H1 (cell line): ENCODE measurements around the gene OSBPL2. TPM values are rescaled to one million over a fixed set of nuclear protein-coding genes. Genes with fewer than 3 reads are reported as not detected.

ENCODE experiments used
- CTCF ChIA-PET: fragments of 300-600 bp; sonication (Branson Sonifier 250); formaldehyde crosslinking; loops from one replicate; lab custom pipeline; 2021; ENCODE audit not compliant: partially characterized antibody; lab: Charles Lee
- POLR2A ChIA-PET: fragments of 300-600 bp; sonication (Branson Sonifier 250); formaldehyde crosslinking; loops from one replicate; lab custom pipeline; 2021; ENCODE audit warnings: inconsistent platforms; ENCODE audit not compliant: partially characterized antibody; lab: Charles Lee
- DNase-seq, 2 experiments: peaks; one replicate each; pipeline versions ENCODE4 v3.0.0 to v3.0.0-alpha.2; 2010 to 2022; ENCODE audit warnings: low spot score in 2 of 2, low read depth in 1 of 2, mixed read lengths in 1 of 2
- FAIRE-seq: peaks from 2 replicates; lab custom pipeline; 2011; peaks lifted over from hg19 to GRCh38; lab: Jason Lieb, UNC
- H2AFZ ChIP-seq: 2 replicates; pipeline ENCODE4 v1.8.1; 2012; ENCODE audit warnings: low read length, inconsistent platforms
- H2AK5ac ChIP-seq: 2 replicates; pipeline ENCODE4 v1.6.1; 2013; ENCODE audit warnings: low read depth, low read length
- H2BK120ac ChIP-seq: replicated peaks from 2 replicates; pipeline ENCODE3; 2013; ENCODE audit warnings: low read depth, low read length, inconsistent platforms
- H2BK12ac ChIP-seq: 2 replicates; pipeline ENCODE4 v1.6.1; 2013; ENCODE audit warnings: low read depth, low read length
- H2BK15ac ChIP-seq: 2 replicates; pipeline ENCODE4 v1.6.1; 2013; ENCODE audit warnings: low read length
- H2BK20ac ChIP-seq: 2 replicates; pipeline ENCODE4 v1.6.1; 2013; ENCODE audit warnings: low read length
- H2BK5ac ChIP-seq: 2 replicates; pipeline ENCODE4 v1.6.1; 2013; ENCODE audit warnings: low read depth, low read length
- H3K14ac ChIP-seq: 2 replicates; pipeline ENCODE4 v1.6.1; 2013; ENCODE audit warnings: inconsistent platforms; ENCODE audit not compliant: insufficient read length
- H3K18ac ChIP-seq: 2 replicates; pipeline ENCODE4 v1.6.1; 2013; ENCODE audit warnings: low read length; ENCODE audit errors: extremely low read depth
- H3K23ac ChIP-seq: 2 replicates; pipeline ENCODE4 v1.6.1; 2013; ENCODE audit warnings: inconsistent platforms; ENCODE audit not compliant: insufficient read length
- H3K23me2 ChIP-seq: 2 replicates; pipeline ENCODE4 v1.6.1; 2013; ENCODE audit warnings: low read depth, low read length
- H3K27ac ChIP-seq: 2 replicates; pipeline ENCODE4 v1.6.1; 2011; ENCODE audit warnings: low read depth, low read length, inconsistent platforms
- H3K27me3 ChIP-seq, 4 experiments: replicated peaks in 1 of 4; 1 replicate in 1 of 4; 2 replicates in 3 of 4; pipeline versions ENCODE4 v1.6.1 to v1.8.1; 2011 to 2013; ENCODE audit warnings: low read length in 3 of 4, mild to moderate bottlenecking in 3 of 4, inconsistent platforms in 2 of 4, mixed read lengths in 2 of 4, moderate library complexity in 1 of 4; ENCODE audit not compliant: control insufficient read depth in 3 of 4, insufficient read depth in 3 of 4; ENCODE audit errors: extremely low read depth in 1 of 4
- H3K36me3 ChIP-seq, 4 experiments: 2 replicates each; pipeline versions ENCODE4 v1.6.1 to v1.8.1; 2011 to 2013; ENCODE audit warnings: mild to moderate bottlenecking in 4 of 4, low read length in 3 of 4, moderate library complexity in 2 of 4, control low read depth in 1 of 4, inconsistent platforms in 1 of 4; ENCODE audit not compliant: insufficient read depth in 4 of 4, control insufficient read depth in 2 of 4
- H3K4ac ChIP-seq: replicated peaks from 2 replicates; pipeline ENCODE3; 2013; ENCODE audit warnings: low read length, low read depth, mixed read lengths, inconsistent platforms; ENCODE audit not compliant: insufficient read length
- H3K4me1 ChIP-seq, 4 experiments: replicated peaks in 1 of 4; 1 replicate in 1 of 4; 2 replicates in 3 of 4; pipeline versions ENCODE4 v1.6.1 to v1.8.1; 2011 to 2013; ENCODE audit warnings: low read length in 3 of 4, inconsistent platforms in 2 of 4, mixed read lengths in 1 of 4; ENCODE audit not compliant: insufficient read depth in 4 of 4, control insufficient read depth in 3 of 4
- H3K4me2 ChIP-seq, 2 experiments: 2 replicates each; pipeline versions ENCODE4 v1.6.1 to v1.8.1; 2011 to 2013; ENCODE audit warnings: low read depth in 2 of 2, low read length in 2 of 2, control low read depth in 1 of 2, inconsistent platforms in 1 of 2, mild to moderate bottlenecking in 1 of 2; ENCODE audit not compliant: insufficient read depth in 1 of 2
- H3K4me3 ChIP-seq, 4 experiments: fragments of 200-600, 300-600 bp in 1 of 4; sonication (generic), shearing (Covaris generic), sonication (Bioruptor Twin) in 1 of 4; 2 replicates each; pipeline versions ENCODE4 v1.5.1 to v1.8.1; 2011 to 2016; ENCODE audit warnings: low read length in 4 of 4, low read depth in 3 of 4, control low read depth in 2 of 4, inconsistent platforms in 2 of 4, mild to moderate bottlenecking in 2 of 4, mixed read lengths in 1 of 4, moderate library complexity in 1 of 4; ENCODE audit not compliant: insufficient read depth in 2 of 4; ENCODE audit errors: extremely low read depth in 1 of 4
- H3K56ac ChIP-seq: replicated peaks from 2 replicates; pipeline ENCODE3; 2013; ENCODE audit warnings: low read depth, mild to moderate bottlenecking, mixed read lengths, low read length, inconsistent platforms; ENCODE audit not compliant: insufficient read length
- H3K79me1 ChIP-seq: 2 replicates; pipeline ENCODE4 v1.6.1; 2013; ENCODE audit warnings: low read depth, low read length, control low read depth
- H3K79me2 ChIP-seq, 2 experiments: 2 replicates each; pipeline versions ENCODE4 v1.6.1 to v1.8.1; 2012 to 2013; ENCODE audit warnings: low read length in 2 of 2, mild to moderate bottlenecking in 2 of 2, inconsistent platforms in 1 of 2; ENCODE audit not compliant: insufficient read depth in 2 of 2, control insufficient read depth in 1 of 2
- H3K9ac ChIP-seq, 4 experiments: replicated peaks in 1 of 4; 1 replicate in 1 of 4; 2 replicates in 3 of 4; pipeline versions ENCODE4 v1.6.1 to v1.8.1; 2011 to 2013; ENCODE audit warnings: low read depth in 3 of 4, low read length in 3 of 4, control low read depth in 2 of 4, mild to moderate bottlenecking in 2 of 4, moderate library complexity in 2 of 4, inconsistent platforms in 1 of 4; ENCODE audit errors: extremely low read depth in 1 of 4
- H3K9me3 ChIP-seq, 2 experiments: 2 replicates each; pipeline versions ENCODE4 v1.6.1 to v1.8.1; 2012 to 2013; ENCODE audit warnings: mild to moderate bottlenecking in 2 of 2, moderate library complexity in 2 of 2, control low read depth in 1 of 2, inconsistent platforms in 1 of 2, low read depth in 1 of 2, low read length in 1 of 2, mixed read lengths in 1 of 2; ENCODE audit not compliant: insufficient read depth in 2 of 2
- H4K20me1 ChIP-seq, 2 experiments: replicated peaks in 1 of 2; 2 replicates each; pipeline versions ENCODE3 to v1.8.1; 2011 to 2013; ENCODE audit warnings: inconsistent platforms in 2 of 2, low read length in 2 of 2, mild to moderate bottlenecking in 1 of 2; ENCODE audit not compliant: insufficient read depth in 2 of 2, control insufficient read depth in 1 of 2
- H4K5ac ChIP-seq: 2 replicates; pipeline ENCODE4 v1.6.1; 2013; ENCODE audit warnings: low read length, low read depth, mixed read lengths, inconsistent platforms; ENCODE audit not compliant: insufficient read length
- H4K8ac ChIP-seq: 2 replicates; pipeline ENCODE4 v1.8.0; 2013; ENCODE audit warnings: mild to moderate bottlenecking, moderate library complexity, low read length, inconsistent platforms; ENCODE audit not compliant: insufficient read depth; ENCODE audit errors: extremely low read depth
- H4K91ac ChIP-seq: replicated peaks from 2 replicates; pipeline ENCODE3; 2013; ENCODE audit warnings: low read length, mixed read lengths, inconsistent platforms; ENCODE audit not compliant: insufficient read length
- CHD2 ChIP-seq: IDR thresholded peaks from 2 replicates; pipeline ENCODE4 v1.6.1; 2012; ENCODE audit warnings: low read length, improper control_type of control experiment
- EGR1 ChIP-seq: IDR thresholded peaks from 2 replicates; pipeline ENCODE4 v1.6.1; 2011; ENCODE audit warnings: low read depth, low read length, borderline replicate concordance
- JUN ChIP-seq: IDR thresholded peaks from 2 replicates; pipeline ENCODE4 v1.6.1; 2011; ENCODE audit warnings: low read depth, mild to moderate bottlenecking, improper control_type of control experiment, low read length
- NANOG ChIP-seq: IDR thresholded peaks from 2 replicates; pipeline ENCODE4 v1.6.1; 2011; ENCODE audit warnings: low read length, low read depth, mild to moderate bottlenecking, inconsistent platforms; ENCODE audit not compliant: insufficient read depth, poor library complexity, severe bottlenecking
- NRF1 ChIP-seq: IDR thresholded peaks from 2 replicates; pipeline ENCODE4 v1.6.1; 2011; ENCODE audit warnings: mild to moderate bottlenecking, low read depth, low read length, improper control_type of control experiment
- RFX5 ChIP-seq: IDR thresholded peaks from 2 replicates; pipeline ENCODE4 v1.6.1; 2011; ENCODE audit warnings: low read depth, low read length, improper control_type of control experiment, borderline replicate concordance
- WGBS, 2 experiments: shearing (Covaris generic) in 1 of 2; methylation state at CpG; one replicate each; pipeline versions ENCODE4 v1.1.6 to v1.1.7; 2013 to 2015; ENCODE audit warnings: low lambda C conversion rate in 2 of 2, mixed read lengths in 2 of 2, inconsistent platforms in 1 of 2, low coverage in 1 of 2, missing lambda C conversion rate in 1 of 2; ENCODE audit not compliant: insufficient replicate concordance in 2 of 2, insufficient coverage in 1 of 2, insufficient read length in 1 of 2; ENCODE audit errors: extremely low coverage in 1 of 2, missing lambda C conversion rate in 1 of 2; 5-methylcytosine and 5-hydroxymethylcytosine counted together
- polyA plus RNA-seq, 7 experiments: library from polyadenylated mRNA; depleted of rRNA in 3 of 7; stranded (reverse) in 5 of 7; unstranded in 2 of 7; fragments of >200 nt in 5 of 7; fragments of 200-250 nt in 2 of 7; gene quantifications; 1 replicate in 5 of 7; 2 replicates in 1 of 7; 4 replicates in 1 of 7; pipeline versions ENCODE4 v1.2.1 to v1.2.3, GENCODE V29; 2011 to 2013; ENCODE audit warnings: missing spikeins in 2 of 7, mixed read lengths in 2 of 7
- total RNA-seq: library from RNA; stranded (reverse); fragmentation: NEBNext Ultra II Directional; extraction: Animal tissue kit (Norgen Biotek cat#: 25700); gene quantifications from 2 replicates; pipeline ENCODE4 v1.2.1, GENCODE V29; 2021

OSBPL2 gene
- total and polyA plus RNA-seq, 2 of the 8 experiments (the other 6 are each of a cell fraction or from before 2014, with no cell fraction given), result 11.7 to 42.4 TPM

GRCh38 chr20:62310757-62311121 is 72.4 kb downstream of the OSBPL2 start:
- CTCF ChIA-PET, result interaction anchor here (1.4 to 1.7 kb wide), 2 partner anchors 53 to 64 kb away, joined by 4 to 5 read pairs; no protein-coding TSS in a partner anchor
- no peak for DNase-seq
- Histone ChIP-seq H4K5ac (no peak overlapping the region), H3K4ac (no peak overlapping the region), H3K4me2 (no peak overlapping the region), H2BK120ac (no peak overlapping the region), H3K56ac (no peak overlapping the region), H2BK12ac (no peak overlapping the region)
- POLR2A ChIA-PET, result interaction anchor here (1.4 to 14.6 kb wide), 6 partner anchors 9 to 77 kb away, joined by 3 to 170 read pairs (median 68); partner anchors contain the start of genes LAMA5 and RPS21
- TF ChIP-seq EGR1, result no peak
- no peak for TF ChIP-seq JUN
- no peak for TF ChIP-seq CHD2
- no peak for TF ChIP-seq NRF1
- TF ChIP-seq NANOG, result no peak
- TF ChIP-seq RFX5, result no peak
- TF ChIP-seq, all 59 proteins: peak for 0
- H2BK15ac ChIP-seq, result no peak overlapping the region
- H4K91ac ChIP-seq, result no peak overlapping the region
- no peaks in the 10 kb centered on the region for H3K27me3 ChIP-seq
- peaks cover 39 to 97% (median 78%) of the 10 kb centered on the region in 4 experiments for H3K36me3 ChIP-seq
- H3K27ac ChIP-seq, result no peak overlapping the region
- no peaks in the 10 kb centered on the region; the same call in none of the 2 replicates for H3K79me1 ChIP-seq
- no peak overlapping the region for H2BK5ac ChIP-seq
- no peak overlapping the region for H2AK5ac ChIP-seq
- peaks cover 12 to 32% of the 10 kb centered on the region in 2 experiments for H4K20me1 ChIP-seq
- H2BK20ac ChIP-seq, result no peak overlapping the region
- no peak overlapping the region for H3K14ac ChIP-seq
- 92% methylated on average over 18 of the region's 25 CpGs; no CpG with 5 or more reads in 1 of the 2 experiments for WGBS, 2 experiments
- no peak for FAIRE-seq
- H3K4me1 ChIP-seq, result no peaks in the 10 kb centered on the region
- H3K9me3 ChIP-seq, result no peaks in the 10 kb centered on the region
- H4K8ac ChIP-seq, result no peak overlapping the region
- H3K79me2 ChIP-seq, result peaks cover 0 to 4% of the 10 kb centered on the region in 2 experiments; a peak in 1 of 4 replicates
- no peak overlapping the region for H3K9ac ChIP-seq
- no peak overlapping the region for H3K23ac ChIP-seq
- H2AFZ ChIP-seq, result no peak overlapping the region
- H3K23me2 ChIP-seq, result no peaks in the 10 kb centered on the region
- H3K4me3 ChIP-seq, result no peak overlapping the region
- H3K18ac ChIP-seq, result no peak overlapping the region
